Peyer's patch (tissue), 4 donors: Measurements from ENCODE around the gene FAAP100. TPM values are rescaled to one million over a fixed set of nuclear protein-coding genes. Genes with fewer than 3 reads are reported as not detected.
"Not testable (repeated sequence)": the region's sequence is repeated elsewhere in the genome, so short reads cannot be mapped to it uniquely, and the experiment has no call there.

ENCODE experiments used
- DNase-seq, 3 donors: peaks; one replicate each; pipeline ENCODE4 v3.0.0-alpha.2; 2017 to 2019
- H3K27ac ChIP-seq, 4 donors: fragments of 200-600 bp; sonication (generic); one replicate each; pipeline ENCODE4 v1.5.1; 2016 to 2019
- H3K27me3 ChIP-seq, 2 donors: fragments of 200-600 bp; sonication (generic); one replicate each; pipeline ENCODE4 v1.5.1; 2019
- H3K36me3 ChIP-seq, 3 donors: fragments of 200-600 bp; sonication (generic); one replicate each; pipeline ENCODE4 v1.5.1; 2016 to 2019
- H3K4me1 ChIP-seq, 4 donors: fragments of 200-600 bp; sonication (generic); one replicate each; pipeline ENCODE4 v1.5.1; 2016 to 2019
- H3K4me3 ChIP-seq, 4 donors: fragments of 200-600 bp; sonication (generic); 1 replicate in 3 of 4; 2 replicates in 1 of 4; pipeline ENCODE4 v1.5.1; 2016 to 2019; ENCODE audit warnings: mild to moderate bottlenecking in 1 of 4
- H3K9me3 ChIP-seq, 4 donors: fragments of 200-600 bp; sonication (generic); one replicate each; pipeline ENCODE4 v1.5.1; 2016 to 2019; ENCODE audit warnings: mild to moderate bottlenecking in 1 of 4
- CTCF ChIP-seq, 6 experiments: fragments of 450-650 bp in 4 of 6; fragments of 200-600 bp in 2 of 6; sonication (generic) in 1 of 6; IDR thresholded peaks; one replicate each; pipeline ENCODE4 v1.5.1; 2017 to 2019; ENCODE audit warnings: antibody characterized with exemption in 6 of 6, mild to moderate bottlenecking in 3 of 6, moderate library complexity in 1 of 6
- POLR2A ChIP-seq, 2 donors: fragments of 450-650 bp; IDR thresholded peaks; one replicate each; pipeline ENCODE4 v1.5.1; 2017; ENCODE audit warnings: antibody characterized with exemption in 2 of 2, mild to moderate bottlenecking in 2 of 2, moderate library complexity in 2 of 2
- total RNA-seq, 4 donors: library from RNA; depleted of rRNA; stranded (reverse); fragments of >200 nt; gene quantifications; one replicate each; pipeline ENCODE4 v1.1.0, GENCODE V29; 2016

Gene FAAP100
- total RNA-seq, 4 donors from 2014 or later: 38.2 to 66.9 (median 52.2) TPM

GRCh38 chr17:81532490-81533287 lies 19.5 kb downstream of the FAAP100 start:
- TF ChIP-seq POLR2A (IDR thresholded peaks at IDR 0.05) (no peak), CTCF (IDR thresholded peaks at IDR 0.05) (no peak)
- peaks cover 0 to 13% of the 10 kb centered on the region in 2 donors for H3K27me3 ChIP-seq
- peaks cover 0 to 23% (median 14%) of the 10 kb centered on the region in 4 donors for H3K4me1 ChIP-seq
- H3K9me3 ChIP-seq: no peaks in the 10 kb centered on the region
- DNase-seq: no peak
- no peak overlapping the region for H3K27ac ChIP-seq
- H3K4me3 ChIP-seq: no peak overlapping the region
- no peaks in the 10 kb centered on the region for H3K36me3 ChIP-seq

GRCh38 chr17:81531998-81532404 lies 20.2 kb downstream of the FAAP100 start:
- H3K4me1 ChIP-seq: peaks cover 0 to 16% (median 8%) of the 10 kb centered on the region in 4 donors
- not testable (repeated sequence) for H3K4me3 ChIP-seq, H3K9me3 ChIP-seq, H3K27me3 ChIP-seq, H3K36me3 ChIP-seq, DNase-seq, H3K27ac ChIP-seq

- DNase-seq, H3K9me3 ChIP-seq, H3K27me3 ChIP-seq, H3K36me3 ChIP-seq, H3K4me1 ChIP-seq, H3K27ac ChIP-seq, H3K4me3 ChIP-seq: not testable (repeated sequence)
These were observed 21.1 kb downstream of the FAAP100 start for GRCh38 chr17:81531013-81531412.

GRCh38 chr17:81529437-81529803 lies 22.7 kb downstream of the FAAP100 start:
- DNase-seq: no peak
- H3K27me3 ChIP-seq: peaks cover 0 to 8% of the 10 kb centered on the region in 2 donors
- peaks cover 0 to 7% (median 3%) of the 10 kb centered on the region in 4 donors for H3K4me1 ChIP-seq
- H3K9me3 ChIP-seq: no peaks in the 10 kb centered on the region
- no peak overlapping the region for H3K27ac ChIP-seq
- no peak overlapping the region for H3K4me3 ChIP-seq
- H3K36me3 ChIP-seq: no peaks in the 10 kb centered on the region
- no peak for TF ChIP-seq CTCF (IDR thresholded peaks at IDR 0.05)
- TF ChIP-seq POLR2A (IDR thresholded peaks at IDR 0.05): no peak

- Histone ChIP-seq H3K4me3 (no peak overlapping the region), H3K27me3 (peaks cover 0 to 8% of the 10 kb centered on the region in 2 donors)
- TF ChIP-seq CTCF (IDR thresholded peaks at IDR 0.05) (no peak), POLR2A (IDR thresholded peaks at IDR 0.05) (no peak)
These were observed 23.3 kb downstream of the FAAP100 start for GRCh38 chr17:81528651-81529436.

GRCh38 chr17:81528384-81528650 lies 23.8 kb downstream of the FAAP100 start:
- Histone ChIP-seq H3K27me3 (peaks cover 0 to 8% of the 10 kb centered on the region in 2 donors), H3K27ac (no peak overlapping the region), H3K4me1 (peaks cover 0 to 7% (median 0%) of the 10 kb centered on the region in 4 donors), H3K9me3 (no peaks in the 10 kb centered on the region), H3K36me3 (no peaks in the 10 kb centered on the region), H3K4me3 (no peak overlapping the region)
- no peak for TF ChIP-seq CTCF (IDR thresholded peaks at IDR 0.05)
- TF ChIP-seq POLR2A (IDR thresholded peaks at IDR 0.05): no peak
- no peak for DNase-seq

More at GRCh38 chr17:81528651-81529436, 23.3 kb downstream of the FAAP100 start:
- Histone ChIP-seq H3K36me3 (no peaks in the 10 kb centered on the region), H3K4me1 (peaks cover 0 to 7% (median under 1%) of the 10 kb centered on the region in 4 donors), H3K27ac (no peak overlapping the region), H3K9me3 (no peaks in the 10 kb centered on the region)
- no peak for DNase-seq
